Myocyte (in vitro differentiated cells): ENCODE measurements around the gene NTRK2. TPM values are rescaled to one million over a fixed set of nuclear protein-coding genes. Genes with fewer than 3 reads are reported as not detected.

ENCODE experiments used
- DNase-seq: peaks from one replicate; pipeline ENCODE4 v3.0.0-alpha.2; 2012; ENCODE audit warnings: low read depth
- polyA plus RNA-seq: library from polyadenylated mRNA; unstranded; fragments of >200 nt; gene quantifications from one replicate; pipeline ENCODE4 v1.2.1, GENCODE V29; 2012; ENCODE audit warnings: missing spikeins
- total RNA-seq: library from RNA; depleted of rRNA; stranded (reverse); fragments of >200 nt; gene quantifications from 2 replicates; pipeline ENCODE4 v1.2.3, GENCODE V29; 2014

The NTRK2 gene
- total RNA-seq, result 0.05 TPM in 1 of 2 replicates, not detected in the other
- polyA plus RNA-seq, result 0.04 TPM

GRCh38 chr9:84669288-84670137, at the start of gene NTRK2:
Gene NTRK2 (plus strand): TSS chr9:84669729. CDS start chr9:84670749, 1,020 bp downstream.
- DNase-seq, result no peak

GRCh38 chr9:84620338-84620737, 49.2 kb upstream of the NTRK2 start:
- no peak for DNase-seq

- no peak for DNase-seq
Measured at GRCh38 chr9:84621811-84622210, 47.7 kb upstream of the NTRK2 start.

- DNase-seq, result no peak
Measured at GRCh38 chr9:84622981-84623380, 46.5 kb upstream of the NTRK2 start.

- DNase-seq, result no peak
Measured at GRCh38 chr9:84636436-84636835, 33.1 kb upstream of the NTRK2 start.

- DNase-seq, result no peak
Measured at GRCh38 chr9:84642553-84643141, 26.9 kb upstream of the NTRK2 start.

- DNase-seq, result no peak
Measured at GRCh38 chr9:84647699-84648098, 21.8 kb upstream of the NTRK2 start.

GRCh38 chr9:84652496-84653120, 16.9 kb upstream of the NTRK2 start:
- DNase-seq, result no peak

- no peak for DNase-seq
Measured at GRCh38 chr9:84655447-84655846, 14.1 kb upstream of the NTRK2 start.

GRCh38 chr9:84659313-84659712, 10.2 kb upstream of the NTRK2 start:
- DNase-seq, result no peak

- no peak for DNase-seq
Measured at GRCh38 chr9:84659773-84660172, 9.8 kb upstream of the NTRK2 start.

- no peak for DNase-seq
Measured at GRCh38 chr9:84667571-84668195, 1.8 kb upstream of the NTRK2 start.

GRCh38 chr9:84668196-84669012, 1.1 kb upstream of the NTRK2 start:
- DNase-seq, result no peak

- DNase-seq, result no peak
Measured at GRCh38 chr9:84669013-84669287, 579 bp upstream of the NTRK2 start.

GRCh38 chr9:84670138-84671041, 861 bp downstream of the NTRK2 start:
- no peak for DNase-seq

GRCh38 chr9:84671586-84672521, 2.3 kb downstream of the NTRK2 start:
- DNase-seq, result no peak

GRCh38 chr9:84673806-84674205, 4.3 kb downstream of the NTRK2 start:
- no peak for DNase-seq

- DNase-seq, result no peak
Measured at GRCh38 chr9:84677080-84677479, 7.6 kb downstream of the NTRK2 start.

- DNase-seq, result no peak
Measured at GRCh38 chr9:84679571-84679970, 10.0 kb downstream of the NTRK2 start.
